Measurements from ENCODE around the gene TECR. TPM values are rescaled to one million over a fixed set of nuclear protein-coding genes. Genes with fewer than 3 reads are reported as not detected.

The TECR gene
- total RNA-seq, 1 experiment from 2014 or later = 164 TPM

GRCh38 chr19:14565298-14565679 is 35.9 kb downstream of the TECR start:
- Histone ChIP-seq H2BK15ac (ENCODE audit: low read depth, low read length) (no peak overlapping the region), H3K27me3 (ENCODE audit: insufficient read depth, low read length) (no peaks in the 10 kb centered on the region), H4K8ac (replicated peaks; ENCODE audit: insufficient read length, low read depth, low read length) (no peak overlapping the region), H3K4ac (ENCODE audit: low read depth, low read length) (no peak overlapping the region), H2AFZ (ENCODE audit: low read length) (no peak overlapping the region), H3K79me1 (ENCODE audit: insufficient read depth, low read depth, low read length, poor library complexity, severe bottlenecking) (peaks cover 7% of the 10 kb centered on the region), H2BK5ac (ENCODE audit: insufficient read length, low read length) (no peak overlapping the region), H4K5ac (ENCODE audit: insufficient read length, low read depth, low read length) (no peak overlapping the region), H2BK120ac (ENCODE audit: low read depth, low read length, poor library complexity, severe bottlenecking) (no peak overlapping the region), H3K56ac (ENCODE audit: insufficient read length, low read depth, low read length) (no peak overlapping the region), H3K79me2 (ENCODE audit: insufficient read depth, low read length) (no peaks in the 10 kb centered on the region; the same call in 1 of the 2 replicates), H3K14ac (ENCODE audit: insufficient read depth, low read length) (no peak overlapping the region), H4K91ac (ENCODE audit: insufficient read length, low read depth, low read length) (no peak overlapping the region), H2AK5ac (ENCODE audit: insufficient read length, low read length) (no peak overlapping the region), H4K20me1 (ENCODE audit: control insufficient read depth, insufficient read depth, insufficient read length) (no peaks in the 10 kb centered on the region), H3K27ac (ENCODE audit: insufficient read length, low read depth, low read length) (no peak overlapping the region), H3T11ph (ENCODE audit: low read length) (no peak overlapping the region), H3K4me1 (ENCODE audit: insufficient read depth, low read length) (no peaks in the 10 kb centered on the region; the same call in 1 of the 2 replicates), H2BK12ac (ENCODE audit: insufficient read length, low read depth, low read length) (no peak overlapping the region), H3K9ac (ENCODE audit: extremely low read depth, insufficient read length, low read length) (no peak overlapping the region), H3K4me2 (ENCODE audit: insufficient read depth, insufficient read length, low read length) (no peak overlapping the region), H2BK20ac (ENCODE audit: low read depth, low read length, poor library complexity, severe bottlenecking) (no peak overlapping the region), H3K23me2 (ENCODE audit: insufficient read length, low read depth, low read length, poor library complexity, severe bottlenecking) (no peaks in the 10 kb centered on the region), H3K23ac (ENCODE audit: insufficient read length, low read depth, low read length) (no peak overlapping the region), H3K18ac (ENCODE audit: insufficient read length, low read depth, low read length) (no peak overlapping the region), H3K9me3 (ENCODE audit: control insufficient read depth, low read depth, low read length) (no peaks in the 10 kb centered on the region)
- TF ChIP-seq CTCF (conservative IDR thresholded peaks at IDR 0.05) = no peak
- no peak overlapping the region for H3K4me3 Mint-ChIP-seq
- no peaks in the 10 kb centered on the region for H3K27me3 Mint-ChIP-seq (ENCODE audit: low read depth)
- H3K4me1 Mint-ChIP-seq = peaks cover 28 to 38% of the 10 kb centered on the region in 2 experiments
- no peaks in the 10 kb centered on the region for H3K9me3 Mint-ChIP-seq
- no peak overlapping the region for H3K27ac Mint-ChIP-seq
- DNase-seq = peak; percentile 29
- H3K36me3 Mint-ChIP-seq (ENCODE audit: insufficient read depth in 1 of 3, low read depth in 3 of 3) = peaks cover 11 to 27% (median 13%) of the 10 kb centered on the region in 3 experiments; a peak in 6 of 7 replicates
- no CpG with 5 or more reads among the region's 22 CpGs for WGBS (ENCODE audit: extremely low coverage, insufficient read length, low lambda C conversion rate)

All from H9 (cell line).